NCI-H226 (cell line): ENCODE data around the gene LDLRAP1.

Experiments used
- DNase-seq: peaks from one replicate; pipeline ENCODE4 v3.0.0-alpha.2; 2015

The LDLRAP1 gene

GRCh38 chr1:25544243-25544764 lies 898 bp downstream of the LDLRAP1 start:
- DNase-seq = no peak

- DNase-seq = no peak
Observed at GRCh38 chr1:25544819-25545218, 1.4 kb downstream of the LDLRAP1 start.

DNA sequence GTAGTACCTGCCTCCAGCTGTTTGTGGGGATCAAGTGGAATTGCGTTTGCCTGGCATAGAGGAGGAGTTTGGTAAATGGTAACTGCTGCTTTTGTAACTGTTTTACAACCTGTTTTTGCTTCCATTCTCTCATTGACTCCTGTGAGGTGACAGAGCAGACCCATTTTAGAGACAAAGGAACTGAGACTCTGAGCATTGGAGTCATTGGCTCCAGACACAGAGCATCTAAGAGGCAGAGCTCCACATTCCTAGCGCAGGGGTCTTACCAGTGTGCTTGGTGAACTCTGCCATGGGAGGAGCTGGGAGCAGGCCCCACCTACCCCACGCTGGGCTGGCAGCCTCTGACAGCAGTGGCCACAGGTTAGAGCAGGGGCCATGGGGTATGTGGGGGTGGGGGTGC lies 2.4 kb downstream of the LDLRAP1 start:
- no peak for DNase-seq

GRCh38 chr1:25546193-25546592 lies 2.8 kb downstream of the LDLRAP1 start:
- DNase-seq = no peak

DNA sequence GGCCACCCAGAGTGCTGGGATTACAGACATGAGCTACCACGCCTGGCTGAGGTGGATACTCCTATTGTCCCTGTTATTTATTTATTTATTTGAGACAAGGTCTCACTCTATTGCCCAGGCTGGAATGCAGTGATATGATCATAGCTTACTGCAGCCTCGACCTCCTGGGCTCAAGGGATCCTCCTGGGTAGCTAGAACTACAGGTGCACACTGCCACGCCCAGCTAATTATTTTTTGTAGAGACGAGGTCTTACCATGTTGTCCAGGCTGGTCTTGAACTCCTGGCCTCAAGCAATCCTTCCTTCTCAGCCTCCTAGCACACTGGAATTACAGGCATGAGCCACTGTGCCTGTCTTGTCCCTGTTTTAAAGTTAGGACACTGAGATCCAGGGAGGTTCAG lies 5.2 kb downstream of the LDLRAP1 start:
- no peak for DNase-seq

DNA sequence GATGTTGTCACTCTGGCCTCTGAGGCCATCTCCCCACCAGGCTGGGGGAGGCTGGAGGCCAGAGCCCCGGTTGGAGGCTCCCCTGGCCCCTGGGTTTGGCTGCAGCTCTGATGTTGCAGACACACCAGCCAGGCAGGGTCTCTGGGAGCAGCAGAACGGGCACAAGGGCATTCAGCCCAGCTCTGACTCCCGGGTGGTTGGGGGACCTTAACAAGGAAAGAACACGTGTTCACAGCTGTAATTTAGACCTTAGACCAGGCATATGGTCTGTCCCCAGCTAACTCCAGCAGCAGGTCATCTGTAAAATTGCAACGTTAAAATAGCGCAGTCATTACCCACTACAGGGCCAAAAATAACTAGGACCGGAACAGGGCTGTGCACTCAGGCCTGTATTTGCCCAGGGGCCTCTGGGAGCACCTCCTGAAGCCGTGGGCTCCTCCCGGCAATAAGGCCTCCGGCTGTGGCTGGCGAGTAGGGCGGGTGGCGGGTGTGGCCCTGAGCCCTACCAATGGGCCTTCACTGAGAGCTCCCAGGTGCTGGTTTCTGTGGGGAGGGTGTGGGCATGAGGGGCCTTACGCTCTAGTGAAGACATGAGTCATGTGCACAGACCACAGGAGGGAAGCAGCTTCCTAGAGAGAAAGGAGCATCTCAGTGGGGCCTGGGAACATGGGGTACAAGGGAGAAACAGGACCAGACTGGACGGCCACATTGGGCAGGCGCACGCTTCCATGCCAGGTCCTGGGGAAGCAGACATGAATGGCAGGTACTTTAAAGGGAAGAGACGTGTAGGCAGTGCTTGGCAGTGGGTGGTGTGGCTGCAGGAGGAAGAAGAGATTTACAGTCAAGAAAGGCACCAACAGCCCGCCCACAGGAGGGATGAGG lies 6.1 kb downstream of the LDLRAP1 start:
- peak; percentile 94 for DNase-seq

DNA sequence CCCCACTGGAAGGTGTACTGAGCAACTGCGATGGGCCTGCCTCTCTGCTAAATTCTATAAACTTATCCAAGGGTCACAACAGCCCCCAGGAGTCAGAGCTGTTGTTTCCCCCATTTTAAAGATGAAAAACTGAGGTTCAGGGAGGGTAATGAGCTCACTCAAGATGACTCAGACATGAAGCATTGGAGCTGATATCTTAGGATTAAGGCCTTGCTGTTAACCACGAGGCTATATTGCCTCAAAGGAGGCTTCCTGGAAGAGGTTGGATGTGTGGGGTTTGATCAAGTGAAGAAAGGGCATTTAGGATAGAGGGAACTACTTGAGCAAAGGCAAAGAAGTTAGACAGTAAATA lies 6.7 kb downstream of the LDLRAP1 start:
- DNase-seq = peak; percentile 87

GRCh38 chr1:25550683-25551310 lies 7.4 kb downstream of the LDLRAP1 start:
- DNase-seq = no peak

GRCh38 chr1:25553749-25554429 lies 10.5 kb downstream of the LDLRAP1 start:
- no peak for DNase-seq

- no peak for DNase-seq
Observed at GRCh38 chr1:25554430-25554780, 11.0 kb downstream of the LDLRAP1 start.

DNA sequence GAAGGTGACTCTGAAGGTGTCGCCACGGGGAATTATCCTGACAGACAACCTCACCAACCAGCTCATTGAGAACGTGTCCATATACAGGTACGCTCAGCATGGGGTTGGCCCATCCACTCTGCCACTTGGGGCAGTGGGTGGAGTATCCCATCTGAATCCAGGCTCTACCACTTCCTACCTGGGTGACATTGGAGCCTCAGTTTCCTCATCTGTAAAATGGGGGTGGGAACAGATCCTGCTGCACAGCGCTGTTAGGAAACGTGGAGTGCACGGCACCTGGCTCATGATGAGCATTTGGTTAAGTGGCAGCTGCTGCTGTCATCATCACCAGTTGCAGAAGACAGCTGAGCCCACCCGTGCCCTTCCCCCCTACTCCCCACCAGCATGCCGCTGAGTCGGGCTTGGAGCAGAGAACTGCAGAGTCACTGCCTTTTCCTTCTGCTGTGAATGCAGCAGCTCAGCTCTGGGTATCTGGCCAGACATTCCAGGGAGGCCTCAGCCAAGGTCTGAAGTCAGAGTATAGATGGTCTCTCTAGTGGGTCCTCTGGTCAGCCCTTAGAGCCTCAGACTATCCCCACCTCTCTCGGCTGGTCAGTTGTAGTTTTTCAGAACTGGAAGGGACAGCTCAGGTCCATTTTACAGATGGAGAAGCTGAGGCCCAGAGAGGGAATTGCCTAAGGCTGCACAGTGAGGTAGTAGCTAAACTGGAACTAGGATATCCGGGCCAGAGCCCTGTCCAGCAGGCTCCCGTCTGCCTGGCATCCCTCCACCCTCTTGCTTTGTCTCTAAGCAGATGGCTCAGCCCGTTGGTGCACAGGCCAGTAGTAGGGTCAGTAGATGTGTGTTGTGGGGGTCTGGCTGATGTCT lies 11.7 kb downstream of the LDLRAP1 start:
- no peak for DNase-seq

DNA sequence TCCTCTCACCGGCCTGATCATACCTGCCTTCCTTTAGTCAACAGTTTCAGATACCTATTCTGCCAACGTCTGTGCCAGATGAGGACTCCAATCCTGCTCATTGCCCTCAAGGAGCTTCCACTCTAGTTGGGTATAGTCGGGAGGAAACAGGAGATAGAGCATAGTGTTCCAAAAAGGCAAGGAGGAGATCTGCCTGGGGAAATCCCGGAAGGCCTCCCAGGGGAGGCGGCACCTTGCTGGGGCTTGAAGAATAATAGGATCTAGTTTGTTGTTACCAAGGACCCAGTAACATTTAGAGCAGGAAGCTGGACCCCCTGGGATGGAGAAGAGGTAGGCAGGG lies 12.3 kb downstream of the LDLRAP1 start:
- no peak for DNase-seq

- no peak for DNase-seq
Observed at GRCh38 chr1:25556132-25556670, 12.8 kb downstream of the LDLRAP1 start.

DNA sequence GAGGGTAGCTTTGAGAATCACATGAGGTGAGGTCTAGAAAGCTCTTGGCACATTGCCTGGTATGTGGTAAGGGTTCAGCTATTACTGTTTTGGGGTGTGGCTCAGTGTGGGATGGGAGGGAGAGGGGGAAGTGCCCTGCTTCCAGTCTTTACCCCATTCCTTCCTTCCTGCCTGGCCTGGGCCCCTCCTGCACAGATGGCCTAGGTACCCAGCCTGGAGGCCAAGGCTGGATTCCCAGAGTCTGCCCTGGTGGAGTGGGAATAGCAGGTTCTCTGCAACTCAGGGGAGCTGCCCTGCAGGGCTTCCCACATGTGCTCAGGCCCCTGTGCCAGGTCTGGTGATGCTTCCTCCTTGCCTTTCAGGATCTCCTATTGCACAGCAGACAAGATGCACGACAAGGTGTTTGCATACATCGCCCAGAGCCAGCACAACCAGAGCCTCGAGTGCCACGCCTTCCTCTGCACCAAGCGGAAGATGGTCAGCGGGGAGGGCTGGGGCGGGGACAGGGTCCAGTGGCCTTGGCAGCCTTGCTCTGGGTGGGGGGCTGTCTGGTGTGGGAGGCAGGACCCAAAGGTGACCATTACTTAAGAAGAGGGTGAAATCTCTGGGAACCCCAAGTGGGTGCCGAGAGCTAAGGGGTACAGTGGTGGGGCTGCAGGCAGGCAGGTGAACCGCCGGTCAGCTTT lies 13.5 kb downstream of the LDLRAP1 start:
- peak; percentile 69 for DNase-seq

- DNase-seq = no peak
Observed at GRCh38 chr1:25557543-25557942, 14.1 kb downstream of the LDLRAP1 start.

GRCh38 chr1:25559031-25559430 lies 15.6 kb downstream of the LDLRAP1 start:
- DNase-seq = no peak

- no peak for DNase-seq
Observed at GRCh38 chr1:25560001-25560400, 16.6 kb downstream of the LDLRAP1 start.

GRCh38 chr1:25560788-25561187 lies 17.4 kb downstream of the LDLRAP1 start:
- no peak for DNase-seq

DNA sequence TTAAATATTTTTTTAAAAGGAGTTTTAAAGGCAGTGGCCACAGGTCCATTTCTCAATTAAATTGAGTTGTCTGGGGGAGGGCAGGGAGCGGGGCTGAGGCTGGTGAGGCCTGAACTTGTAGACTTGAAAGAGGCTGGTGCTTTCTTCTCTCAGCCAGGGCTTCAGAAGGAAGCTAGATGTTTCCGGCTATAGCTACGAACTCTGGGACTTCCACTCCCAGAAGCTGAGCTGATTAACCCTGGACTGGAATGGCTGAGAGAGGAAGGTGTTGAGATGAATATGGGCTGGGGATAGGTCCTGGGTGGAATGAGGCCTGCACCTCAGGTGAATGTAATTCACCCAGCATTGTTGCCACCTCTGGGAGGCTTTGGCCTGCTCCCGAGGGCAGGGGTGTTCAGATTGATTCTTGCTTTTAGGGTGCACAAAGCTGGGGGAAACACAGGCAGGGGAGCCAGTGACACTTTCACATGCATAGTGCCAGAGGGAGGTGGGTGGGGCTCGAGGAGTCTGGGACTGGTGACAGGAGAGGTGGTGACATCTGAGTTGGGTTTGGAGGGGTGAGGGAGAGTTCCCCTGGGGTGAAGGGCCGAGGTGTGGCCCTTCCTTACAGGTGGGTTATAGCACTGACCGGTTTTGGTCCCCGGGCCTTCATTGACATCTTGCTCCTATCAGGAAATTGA lies 18.2 kb downstream of the LDLRAP1 start:
- DNase-seq = no peak

GRCh38 chr1:25562101-25562927 lies 18.9 kb downstream of the LDLRAP1 start:
- no peak for DNase-seq

DNA sequence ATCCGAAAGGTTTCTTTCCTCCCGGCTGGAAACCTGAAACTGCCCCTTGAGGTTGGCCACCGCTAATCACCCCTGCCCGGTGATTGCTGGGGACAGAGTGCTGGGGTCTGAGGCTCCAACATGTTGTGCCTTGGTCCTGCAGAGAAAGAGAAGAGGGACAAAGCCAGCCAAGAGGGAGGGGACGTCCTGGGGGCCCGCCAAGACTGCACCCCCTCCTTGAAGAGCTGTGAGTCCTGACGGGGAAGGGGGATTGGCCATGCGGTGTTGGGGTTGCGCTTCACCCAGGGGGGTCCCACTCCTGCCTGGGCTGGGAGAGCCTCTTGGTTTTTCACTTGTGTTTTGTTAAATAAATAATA lies 19.5 kb downstream of the LDLRAP1 start:
- no peak for DNase-seq
